K562 (cell line): ENCODE results near the gene BCAM.

Source experiments
- CHD2 ChIP-seq: IDR thresholded peaks from 2 replicates; pipeline ENCODE4 v1.6.1; 2011; ENCODE audit warnings: low read depth, low read length
- GABPA ChIP-seq: fragments of 200-800 bp; sonication (Bioruptor generic); conservative IDR thresholded peaks from 2 replicates; pipeline ENCODE4 v1.6.1; 2016; ENCODE audit warnings: low read depth, missing genetic modification characterization, missing compliant biosample characterization
- JUN ChIP-seq, 2 experiments: sonication (generic) in 1 of 2; formaldehyde crosslinking in 1 of 2; IDR thresholded peaks; 2 replicates each; pipeline versions ENCODE4 v1.6.1 to v1.8.0; 2012 to 2022; ENCODE audit warnings: borderline replicate concordance in 2 of 2, mild to moderate bottlenecking in 2 of 2, improper control_type of control experiment in 1 of 2, low read depth in 1 of 2, low read length in 1 of 2, missing genetic modification reagents in 1 of 2
- SMAD3 ChIP-seq: fragments of 450-650 bp; formaldehyde crosslinking; conservative IDR thresholded peaks from 2 replicates; pipeline ENCODE4 v1.4.0; 2020; ENCODE audit warnings: mild to moderate bottlenecking
- YY1 ChIP-seq, 3 experiments: IDR thresholded peaks; 2 replicates each; pipeline ENCODE4 v1.6.1; 2011; ENCODE audit warnings: low read length in 2 of 3, mild to moderate bottlenecking in 2 of 3, moderate library complexity in 2 of 3, borderline replicate concordance in 1 of 3, control low read depth in 1 of 3, low read depth in 1 of 3; ENCODE audit not compliant: insufficient read depth in 3 of 3, insufficient replicate concordance in 2 of 3, control insufficient read depth in 1 of 3, insufficient read length in 1 of 3; ENCODE audit errors: extremely low read depth in 1 of 3
- ZKSCAN1 ChIP-seq: fragments of 150-350 bp; IDR thresholded peaks from 2 replicates; pipeline ENCODE4 v1.6.1; 2016; ENCODE audit warnings: low read depth, low read length
- ZNF184 ChIP-seq: sonication (generic); formaldehyde crosslinking; IDR thresholded peaks from 2 replicates; pipeline ENCODE4 v1.5.0; 2020; ENCODE audit warnings: missing genetic modification reagents
- ZNF239 ChIP-seq: fragments of 250-450 bp; sonication (Bioruptor Pico); IDR thresholded peaks from 2 replicates; pipeline ENCODE4 v1.4.0; 2020; ENCODE audit warnings: mild to moderate bottlenecking
- TF ChIP-seq, protein P1 (sequence below), 3 experiments: IDR thresholded peaks in 2 of 3; conservative IDR thresholded peaks in 1 of 3; 2 replicates each; pipeline ENCODE4 v1.5.1; 2011 to 2012; ENCODE audit warnings: low read length in 3 of 3, mild to moderate bottlenecking in 3 of 3, control low read depth in 2 of 3, improper control_type of control experiment in 1 of 3, inconsistent platforms in 1 of 3, low read depth in 1 of 3, mixed read lengths in 1 of 3, moderate library complexity in 1 of 3; ENCODE audit not compliant: insufficient read depth in 2 of 3
- TF ChIP-seq, protein P2 (sequence below): sonication (generic); formaldehyde crosslinking; IDR thresholded peaks from 2 replicates; pipeline ENCODE4 v1.5.0; 2020; ENCODE audit warnings: missing genetic modification reagents
- TF ChIP-seq, protein P3 (sequence below): sonication (generic); formaldehyde crosslinking; IDR thresholded peaks from 2 replicates; pipeline ENCODE4 v1.8.0; 2022; ENCODE audit warnings: missing genetic modification reagents, mild to moderate bottlenecking, borderline replicate concordance
- TF ChIP-seq, protein P4 (sequence below): fragments of 250-450 bp; sonication (Bioruptor Pico); IDR thresholded peaks from 2 replicates; pipeline ENCODE4 v1.4.0; 2020; ENCODE audit warnings: mild to moderate bottlenecking
- TF ChIP-seq, protein P5 (sequence below): sonication (generic); formaldehyde crosslinking; IDR thresholded peaks from 2 replicates; pipeline ENCODE4 v1.8.1; 2023; ENCODE audit warnings: mild to moderate bottlenecking, missing genetic modification reagents

DNA sequence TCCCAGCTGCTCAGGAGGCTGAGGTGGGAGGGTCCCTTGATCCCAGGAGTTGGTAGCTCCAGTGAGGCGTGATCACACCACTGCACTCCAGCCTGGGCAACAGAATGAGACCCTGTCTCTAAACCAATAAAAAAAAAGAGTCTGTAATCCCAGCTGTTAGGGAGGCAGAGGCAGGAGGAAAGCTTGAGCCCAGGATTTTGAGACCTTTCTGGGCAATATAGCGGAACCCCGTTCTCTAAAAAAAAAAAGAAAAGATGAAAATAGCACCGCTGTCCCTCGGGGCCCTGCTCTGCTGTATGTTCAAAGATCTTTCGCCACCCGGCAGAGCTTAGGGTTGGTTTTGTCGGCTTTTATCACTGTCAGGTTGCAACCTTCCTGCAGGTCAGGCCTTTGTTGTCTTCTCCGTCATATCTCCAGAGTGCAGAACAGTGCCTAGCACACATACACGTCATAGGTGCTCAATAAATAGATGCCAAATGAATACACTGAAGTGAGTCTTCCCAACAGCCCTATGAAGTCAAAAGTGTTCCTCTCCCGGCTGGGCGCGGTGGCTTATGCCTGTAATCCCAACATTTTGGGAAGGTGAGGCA lies 13.4 kb upstream of the BCAM start:
- TF ChIP-seq JUN (IDR thresholded peaks at IDR 0.05; ENCODE audit: borderline replicate concordance, low read depth, low read length), result no peak
- no peak for TF ChIP-seq JUN (CRISPR knock-in tag; IDR thresholded peaks at IDR 0.05; ENCODE audit: borderline replicate concordance)
- TF ChIP-seq ZNF184 (CRISPR knock-in tag), result no peak
- TF ChIP-seq, protein P1, sequence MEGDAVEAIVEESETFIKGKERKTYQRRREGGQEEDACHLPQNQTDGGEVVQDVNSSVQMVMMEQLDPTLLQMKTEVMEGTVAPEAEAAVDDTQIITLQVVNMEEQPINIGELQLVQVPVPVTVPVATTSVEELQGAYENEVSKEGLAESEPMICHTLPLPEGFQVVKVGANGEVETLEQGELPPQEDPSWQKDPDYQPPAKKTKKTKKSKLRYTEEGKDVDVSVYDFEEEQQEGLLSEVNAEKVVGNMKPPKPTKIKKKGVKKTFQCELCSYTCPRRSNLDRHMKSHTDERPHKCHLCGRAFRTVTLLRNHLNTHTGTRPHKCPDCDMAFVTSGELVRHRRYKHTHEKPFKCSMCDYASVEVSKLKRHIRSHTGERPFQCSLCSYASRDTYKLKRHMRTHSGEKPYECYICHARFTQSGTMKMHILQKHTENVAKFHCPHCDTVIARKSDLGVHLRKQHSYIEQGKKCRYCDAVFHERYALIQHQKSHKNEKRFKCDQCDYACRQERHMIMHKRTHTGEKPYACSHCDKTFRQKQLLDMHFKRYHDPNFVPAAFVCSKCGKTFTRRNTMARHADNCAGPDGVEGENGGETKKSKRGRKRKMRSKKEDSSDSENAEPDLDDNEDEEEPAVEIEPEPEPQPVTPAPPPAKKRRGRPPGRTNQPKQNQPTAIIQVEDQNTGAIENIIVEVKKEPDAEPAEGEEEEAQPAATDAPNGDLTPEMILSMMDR (IDR thresholded peaks at IDR 0.05 in 2 of 3, conservative IDR thresholded peaks at IDR 0.05 in 1 of 3; ENCODE audit: insufficient read depth in 2 of 3, low read depth in 1 of 3, low read length in 3 of 3), result no peak
- TF ChIP-seq CHD2, result no peak
- TF ChIP-seq, protein P2, sequence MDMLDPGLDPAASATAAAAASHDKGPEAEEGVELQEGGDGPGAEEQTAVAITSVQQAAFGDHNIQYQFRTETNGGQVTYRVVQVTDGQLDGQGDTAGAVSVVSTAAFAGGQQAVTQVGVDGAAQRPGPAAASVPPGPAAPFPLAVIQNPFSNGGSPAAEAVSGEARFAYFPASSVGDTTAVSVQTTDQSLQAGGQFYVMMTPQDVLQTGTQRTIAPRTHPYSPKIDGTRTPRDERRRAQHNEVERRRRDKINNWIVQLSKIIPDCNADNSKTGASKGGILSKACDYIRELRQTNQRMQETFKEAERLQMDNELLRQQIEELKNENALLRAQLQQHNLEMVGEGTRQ (CRISPR knock-in tag), result no peak
- TF ChIP-seq SMAD3, result no peak
- TF ChIP-seq, protein P3, sequence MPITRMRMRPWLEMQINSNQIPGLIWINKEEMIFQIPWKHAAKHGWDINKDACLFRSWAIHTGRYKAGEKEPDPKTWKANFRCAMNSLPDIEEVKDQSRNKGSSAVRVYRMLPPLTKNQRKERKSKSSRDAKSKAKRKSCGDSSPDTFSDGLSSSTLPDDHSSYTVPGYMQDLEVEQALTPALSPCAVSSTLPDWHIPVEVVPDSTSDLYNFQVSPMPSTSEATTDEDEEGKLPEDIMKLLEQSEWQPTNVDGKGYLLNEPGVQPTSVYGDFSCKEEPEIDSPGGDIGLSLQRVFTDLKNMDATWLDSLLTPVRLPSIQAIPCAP (CRISPR knock-in tag), result no peak
- TF ChIP-seq, protein P4, sequence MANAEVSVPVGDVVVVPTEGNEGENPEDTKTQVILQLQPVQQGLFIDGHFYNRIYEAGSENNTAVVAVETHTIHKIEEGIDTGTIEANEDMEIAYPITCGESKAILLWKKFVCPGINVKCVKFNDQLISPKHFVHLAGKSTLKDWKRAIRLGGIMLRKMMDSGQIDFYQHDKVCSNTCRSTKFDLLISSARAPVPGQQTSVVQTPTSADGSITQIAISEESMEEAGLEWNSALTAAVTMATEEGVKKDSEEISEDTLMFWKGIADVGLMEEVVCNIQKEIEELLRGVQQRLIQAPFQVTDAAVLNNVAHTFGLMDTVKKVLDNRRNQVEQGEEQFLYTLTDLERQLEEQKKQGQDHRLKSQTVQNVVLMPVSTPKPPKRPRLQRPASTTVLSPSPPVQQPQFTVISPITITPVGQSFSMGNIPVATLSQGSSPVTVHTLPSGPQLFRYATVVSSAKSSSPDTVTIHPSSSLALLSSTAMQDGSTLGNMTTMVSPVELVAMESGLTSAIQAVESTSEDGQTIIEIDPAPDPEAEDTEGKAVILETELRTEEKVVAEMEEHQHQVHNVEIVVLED (CRISPR knock-in tag), result no peak
- no peak for TF ChIP-seq ZKSCAN1
- TF ChIP-seq, protein P5, sequence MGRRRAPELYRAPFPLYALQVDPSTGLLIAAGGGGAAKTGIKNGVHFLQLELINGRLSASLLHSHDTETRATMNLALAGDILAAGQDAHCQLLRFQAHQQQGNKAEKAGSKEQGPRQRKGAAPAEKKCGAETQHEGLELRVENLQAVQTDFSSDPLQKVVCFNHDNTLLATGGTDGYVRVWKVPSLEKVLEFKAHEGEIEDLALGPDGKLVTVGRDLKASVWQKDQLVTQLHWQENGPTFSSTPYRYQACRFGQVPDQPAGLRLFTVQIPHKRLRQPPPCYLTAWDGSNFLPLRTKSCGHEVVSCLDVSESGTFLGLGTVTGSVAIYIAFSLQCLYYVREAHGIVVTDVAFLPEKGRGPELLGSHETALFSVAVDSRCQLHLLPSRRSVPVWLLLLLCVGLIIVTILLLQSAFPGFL, result no peak
- no peak for TF ChIP-seq YY1 (IDR thresholded peaks at IDR 0.05; ENCODE audit: borderline replicate concordance in 1 of 3, control insufficient read depth in 1 of 3, extremely low read depth in 1 of 3, insufficient read depth in 3 of 3, insufficient read length in 1 of 3, insufficient replicate concordance in 2 of 3, low read depth in 1 of 3, low read length in 2 of 3)
- TF ChIP-seq ZNF239, result no peak
- no peak for TF ChIP-seq GABPA (tag)
